ENCODE data around the gene SLC7A1. TPM values are rescaled to one million over a fixed set of nuclear protein-coding genes. Genes with fewer than 3 reads are reported as not detected.

SLC7A1 gene
- total and polyA plus RNA-seq, 2 donors (not counting 3 experiments of a cell fraction or from before 2014, with no cell fraction given), result 21.0 to 79.3 TPM

DNA sequence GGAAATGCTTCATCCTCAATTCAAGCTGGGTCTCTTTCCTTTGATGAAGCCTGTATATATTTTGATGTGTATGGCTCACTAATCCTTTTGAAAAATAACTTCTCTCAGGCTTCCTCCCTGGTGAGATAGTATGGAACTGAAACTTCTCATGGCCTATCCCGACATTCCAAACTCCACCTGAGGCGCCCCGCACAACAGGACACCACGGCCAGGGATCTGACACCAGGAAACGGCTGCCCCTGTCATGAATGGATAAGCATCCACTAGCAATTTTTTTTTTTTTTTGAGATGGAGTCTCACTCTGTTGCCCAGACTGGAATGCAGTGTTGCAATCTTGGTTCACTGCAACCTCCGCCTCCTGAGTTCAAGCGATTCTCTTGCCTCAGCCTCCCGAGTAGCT lies 16.4 kb downstream of the SLC7A1 start:
- Histone ChIP-seq H3K27ac (ENCODE audit: insufficient read depth, low read depth, low read length) (no peak overlapping the region), H3K36me3 (ENCODE audit: control insufficient read depth in 2 of 2, extremely low read depth in 1 of 2, insufficient read depth in 2 of 2, low read length in 2 of 2) (no peaks in the 10 kb centered on the region), H3K9me3 (replicated peaks; ENCODE audit: control insufficient read depth, insufficient read depth, low read length) (no peaks in the 10 kb centered on the region), H3K79me2 (ENCODE audit: control insufficient read depth, insufficient read depth, low read length) (peaks cover 99% of the 10 kb centered on the region), H3K4me1 (ENCODE audit: control insufficient read depth, extremely low read depth, insufficient read depth, low read length) (peaks cover 3% of the 10 kb centered on the region), H3K27me3 (ENCODE audit: control insufficient read depth in 2 of 2, insufficient read depth in 2 of 2, low read length in 2 of 2) (no peaks in the 10 kb centered on the region), H3K9ac (replicated peaks; ENCODE audit: extremely low read depth, insufficient read depth, low read length) (no peak overlapping the region), H4K20me1 (replicated peaks; ENCODE audit: control insufficient read depth, extremely low read depth, insufficient read depth, low read length) (peaks cover 2% of the 10 kb centered on the region), H3K4me3 (replicated peaks in 1 of 3; ENCODE audit: insufficient read depth in 1 of 3, low read depth in 1 of 3, low read length in 3 of 3) (no peak overlapping the region), H2AFZ (ENCODE audit: low read depth, low read length) (no peak overlapping the region), H3K9me1 (replicated peaks; ENCODE audit: control insufficient read depth, extremely low read depth, insufficient read depth, low read length) (no peaks in the 10 kb centered on the region), H3K4me2 (ENCODE audit: insufficient read depth, low read length) (no peak overlapping the region)
- ChIA-PET POLR2A (no interaction called here), CTCF (interaction anchor here (1.0 to 2.0 kb wide), 2 partner anchors 16 to 129 kb away, joined by 3 to 7 read pairs; partner anchors contain the start of gene SLC7A1)
- FAIRE-seq (no peak), DNase-seq (ENCODE audit: low read depth, low spot score) (no peak)
- BruUV-seq (replicated peaks), result no TSS peak
- TF ChIP-seq EZH2 (IDR thresholded peaks at IDR 0.05; ENCODE audit: borderline replicate concordance, low read depth, low read length, severe bottlenecking) (no peak), POLR2AphosphoS5 (IDR thresholded peaks at IDR 0.05; ENCODE audit: insufficient read depth, low read depth, low read length) (no peak), FOS (IDR thresholded peaks at IDR 0.05; ENCODE audit: borderline replicate concordance, insufficient read depth, low read length) (no peak), POLR2A (IDR thresholded peaks at IDR 0.05; ENCODE audit: low read depth, low read length) (no peak), JUN (IDR thresholded peaks at IDR 0.05; ENCODE audit: borderline replicate concordance, insufficient read depth, insufficient read length, low read depth) (no peak), MYC (IDR thresholded peaks at IDR 0.05; ENCODE audit: low read depth, low read length) (no peak), GATA2 (IDR thresholded peaks at IDR 0.05; ENCODE audit: insufficient read depth, insufficient read length, low read depth, low read length) (no peak)
- TF ChIP-seq, protein P1, sequence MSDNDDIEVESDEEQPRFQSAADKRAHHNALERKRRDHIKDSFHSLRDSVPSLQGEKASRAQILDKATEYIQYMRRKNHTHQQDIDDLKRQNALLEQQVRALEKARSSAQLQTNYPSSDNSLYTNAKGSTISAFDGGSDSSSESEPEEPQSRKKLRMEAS (IDR thresholded peaks at IDR 0.05; ENCODE audit: insufficient read depth, insufficient read length), result no peak
- TF ChIP-seq, protein P2, sequence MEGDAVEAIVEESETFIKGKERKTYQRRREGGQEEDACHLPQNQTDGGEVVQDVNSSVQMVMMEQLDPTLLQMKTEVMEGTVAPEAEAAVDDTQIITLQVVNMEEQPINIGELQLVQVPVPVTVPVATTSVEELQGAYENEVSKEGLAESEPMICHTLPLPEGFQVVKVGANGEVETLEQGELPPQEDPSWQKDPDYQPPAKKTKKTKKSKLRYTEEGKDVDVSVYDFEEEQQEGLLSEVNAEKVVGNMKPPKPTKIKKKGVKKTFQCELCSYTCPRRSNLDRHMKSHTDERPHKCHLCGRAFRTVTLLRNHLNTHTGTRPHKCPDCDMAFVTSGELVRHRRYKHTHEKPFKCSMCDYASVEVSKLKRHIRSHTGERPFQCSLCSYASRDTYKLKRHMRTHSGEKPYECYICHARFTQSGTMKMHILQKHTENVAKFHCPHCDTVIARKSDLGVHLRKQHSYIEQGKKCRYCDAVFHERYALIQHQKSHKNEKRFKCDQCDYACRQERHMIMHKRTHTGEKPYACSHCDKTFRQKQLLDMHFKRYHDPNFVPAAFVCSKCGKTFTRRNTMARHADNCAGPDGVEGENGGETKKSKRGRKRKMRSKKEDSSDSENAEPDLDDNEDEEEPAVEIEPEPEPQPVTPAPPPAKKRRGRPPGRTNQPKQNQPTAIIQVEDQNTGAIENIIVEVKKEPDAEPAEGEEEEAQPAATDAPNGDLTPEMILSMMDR (IDR thresholded peaks at IDR 0.05; ENCODE audit: extremely low read depth in 1 of 2, insufficient read depth in 1 of 2, low read depth in 1 of 2, low read length in 2 of 2), result no peak
- dilution Hi-C loops (cut with MboI; ENCODE audit: extremely low pct_ligation_motif_present, low sequenced_read_pairs) (no loop called here), intact Hi-C loops (cut with micrococcal nuclease) (no loop called here)

Measured in endothelial cell of umbilical vein (primary cell).